PC-9 (cell line): ENCODE data around the gene SARS1.

Experiments
- CTCF ChIP-seq: fragments of 200-600 bp; sonication (generic); conservative IDR thresholded peaks from 2 replicates; pipeline ENCODE4 v1.6.1; 2017; ENCODE audit warnings: mixed run types, antibody characterized with exemption, mild to moderate bottlenecking, moderate library complexity
- EZH2 ChIP-seq: fragments of 200-600 bp; sonication (generic); IDR thresholded peaks from 2 replicates; pipeline ENCODE4 v1.8.0; 2017; ENCODE audit warnings: antibody characterized with exemption, low read depth

GRCh38 chr1:109269212-109269980 lies 55.7 kb downstream of the SARS1 start:
- TF ChIP-seq CTCF (no peak), EZH2 (no peak)
